HepG2 (cell line): ENCODE data around the gene HOXB2. TPM values are rescaled to one million over a fixed set of nuclear protein-coding genes. Genes with fewer than 3 reads are reported as not detected.

Experiments
- ATAC-seq: fragments of 200-7000 bp; cut with Tn5 transposase; 3 replicates; pipeline ENCODE4 v1.9.1; 2020; ENCODE audit warnings: mild to moderate bottlenecking, moderate library complexity
- BruUV-seq: library from RNA; stranded (reverse); fragments of 400-500 nt; replicated peaks from 2 replicates; lab custom pipeline; 2021; lab: Mats Ljungman, UMichigan
- CTCF ChIA-PET: fragments of 300-600 bp; formaldehyde crosslinking; extraction: SDS; loops from one replicate; lab custom pipeline; 2021; ENCODE audit warnings: low total read pairs, inconsistent platforms, low intra/inter-chr PET ratio; lab: Yijun Ruan, JAX
- POLR2A ChIA-PET: fragments of 350-600 bp; sonication (Branson Sonifier 250); formaldehyde crosslinking; loops from one replicate; lab custom pipeline; 2020; ENCODE audit warnings: antibody characterized with exemption, inconsistent platforms; lab: Yijun Ruan, JAX
- DNase-seq: peaks from one replicate; pipeline ENCODE4 v3.0.0-alpha.2; 2015; ENCODE audit warnings: low spot score
- FAIRE-seq: peaks from 3 replicates; lab custom pipeline; 2011; peaks lifted over from hg19 to GRCh38; lab: Jason Lieb, UNC
- H2AFZ ChIP-seq: one replicate; pipeline ENCODE4 v1.6.1; 2011; ENCODE audit warnings: low read length, inconsistent platforms
- H3K27ac ChIP-seq: fragments of 300-600 bp; 3 replicates; pipeline ENCODE4 v1.8.0; 2011; ENCODE audit warnings: mixed run types, mild to moderate bottlenecking, mixed read lengths, low read length, inconsistent platforms; ENCODE audit not compliant: insufficient read depth; ENCODE audit errors: extremely low read length
- H3K27me3 ChIP-seq, 2 experiments: fragments of 200-600 bp in 1 of 2; 2 replicates in 1 of 2; 3 replicates in 1 of 2; pipeline versions ENCODE4 v1.6.0 to v1.8.0; 2011; ENCODE audit warnings: low read length in 2 of 2, mild to moderate bottlenecking in 2 of 2, moderate library complexity in 2 of 2, inconsistent platforms in 1 of 2; ENCODE audit not compliant: insufficient read depth in 2 of 2, control insufficient read depth in 1 of 2
- H3K36me3 ChIP-seq, 2 experiments: fragments of 200-600 bp in 1 of 2; replicated peaks in 1 of 2; 2 replicates in 1 of 2; 3 replicates in 1 of 2; pipeline versions ENCODE4 v1.5.1 to v1.8.0; 2011; ENCODE audit warnings: low read length in 2 of 2, inconsistent platforms in 1 of 2; ENCODE audit not compliant: insufficient read depth in 2 of 2, control insufficient read depth in 1 of 2
- H3K4me1 ChIP-seq: 2 replicates; pipeline ENCODE4 v1.5.1; 2012; ENCODE audit warnings: low read length, inconsistent platforms; ENCODE audit not compliant: insufficient read depth
- H3K4me2 ChIP-seq: 2 replicates; pipeline ENCODE4 v1.6.0; 2011; ENCODE audit warnings: low read depth, low read length, inconsistent platforms
- H3K4me3 ChIP-seq, 3 experiments: fragments of 200-600 bp in 1 of 3; sonication (generic), shearing (Covaris generic) in 1 of 3; replicated peaks in 1 of 3; 2 replicates each; pipeline ENCODE4 v1.5.1; 2011 to 2016; ENCODE audit warnings: low read length in 3 of 3, inconsistent platforms in 2 of 3, low read depth in 2 of 3, mild to moderate bottlenecking in 2 of 3, control low read depth in 1 of 3, mixed read lengths in 1 of 3; ENCODE audit not compliant: insufficient read depth in 1 of 3
- H3K79me2 ChIP-seq: one replicate; pipeline ENCODE4 v1.6.1; 2011; ENCODE audit warnings: low read length, inconsistent platforms; ENCODE audit not compliant: insufficient read depth
- H3K9ac ChIP-seq: 2 replicates; pipeline ENCODE4 v1.6.0; 2011; ENCODE audit warnings: mild to moderate bottlenecking, low read depth, low read length, inconsistent platforms; ENCODE audit not compliant: insufficient read depth
- H3K9me3 ChIP-seq: 2 replicates; pipeline ENCODE4 v1.5.1; 2012; ENCODE audit warnings: mild to moderate bottlenecking, low read length
- H4K20me1 ChIP-seq: 2 replicates; pipeline ENCODE4 v1.6.0; 2011; ENCODE audit warnings: inconsistent platforms, mild to moderate bottlenecking, low read length, moderate library complexity; ENCODE audit not compliant: insufficient read depth
- HES4 ChIP-seq: sonication (generic); formaldehyde crosslinking; IDR thresholded peaks from 2 replicates; pipeline ENCODE4 v1.9.0; 2021; ENCODE audit warnings: mild to moderate bottlenecking, missing genetic modification reagents, borderline replicate concordance
- KAT8 ChIP-seq: IDR thresholded peaks from 2 replicates; pipeline ENCODE4 v1.6.1; 2016; ENCODE audit warnings: missing genetic modification reagents, missing compliant biosample characterization
- KDM1A ChIP-seq: IDR thresholded peaks from 2 replicates; pipeline ENCODE4 v1.6.1; 2016; ENCODE audit warnings: missing compliant biosample characterization
- RORA ChIP-seq: sonication (generic); formaldehyde crosslinking; IDR thresholded peaks from 2 replicates; pipeline ENCODE4 v1.5.0; 2020; ENCODE audit warnings: mild to moderate bottlenecking, missing genetic modification reagents, moderate library complexity
- ZNF317 ChIP-seq: sonication (generic); formaldehyde crosslinking; IDR thresholded peaks from 2 replicates; pipeline ENCODE4 v1.5.0; 2020; ENCODE audit warnings: mild to moderate bottlenecking, missing genetic modification reagents
- ZNF333 ChIP-seq: sonication (generic); formaldehyde crosslinking; IDR thresholded peaks from 2 replicates; pipeline ENCODE4 v1.4.0; 2020; ENCODE audit warnings: mild to moderate bottlenecking, missing genetic modification reagents, borderline replicate concordance
- ZNF879 ChIP-seq: sonication (generic); formaldehyde crosslinking; IDR thresholded peaks from 2 replicates; pipeline ENCODE4 v1.8.1; 2023; ENCODE audit warnings: missing genetic modification reagents
- WGBS: methylation state at CpG from one replicate; pipeline ENCODE4 v1.1.6; 2017; ENCODE audit warnings: low lambda C conversion rate; 5-methylcytosine and 5-hydroxymethylcytosine counted together
- in situ Hi-C: cut with HindIII; loops from 2 replicates; pipeline ENCODE4 v1.10.0; 2017; ENCODE audit warnings: low pct_unique_long_range_greater_than_20kb; ENCODE audit not compliant: extremely low pct_ligation_motif_present
- intact Hi-C: fragments of 100-400 bp; cut with micrococcal nuclease; formaldehyde crosslinking; loops from one replicate; pipeline ENCODE4 v1.10.0; 2022; ENCODE audit not compliant: unreplicated experiment
- polyA plus RNA-seq, 8 experiments: library from polyadenylated mRNA; depleted of rRNA in 3 of 8; stranded (reverse) in 7 of 8; unstranded in 1 of 8; fragments of >200 nt; fragmentation: Illumina TruSeq in 4 of 8; extraction: Trizol in 4 of 8; gene quantifications; 2 replicates each; pipeline versions ENCODE4 v1.2.1 to v1.2.3, GENCODE V29; 2011 to 2016; ENCODE audit warnings: low read depth in 4 of 8, missing spikeins in 1 of 8, mixed read lengths in 1 of 8; ENCODE audit not compliant: insufficient read depth in 1 of 8
- total RNA-seq, 5 experiments: library from RNA; depleted of rRNA; stranded (reverse); fragments of >200 nt; fragmentation: Illumina TruSeq; extraction: Trizol; gene quantifications; 2 replicates each; pipeline ENCODE4 v1.2.3, GENCODE V29; 2016; ENCODE audit warnings: low read depth in 1 of 5
- TF ChIP-seq, protein P1 (sequence below): sonication (generic); formaldehyde crosslinking; IDR thresholded peaks from 2 replicates; pipeline ENCODE4 v1.5.0; 2020; ENCODE audit warnings: mild to moderate bottlenecking, missing genetic modification reagents
- TF ChIP-seq, protein P2 (sequence below): sonication (generic); formaldehyde crosslinking; IDR thresholded peaks from 2 replicates; pipeline ENCODE4 v1.8.0; 2022; ENCODE audit warnings: missing genetic modification reagents, mild to moderate bottlenecking, moderate library complexity, borderline replicate concordance

HOXB2 gene
- total and polyA plus RNA-seq, 2 of the 13 experiments (the other 11 are each of a cell fraction or from before 2014, with no cell fraction given), result not detected

GRCh38 chr17:48540213-48540612 lies 4.7 kb downstream of the HOXB2 start:
- H3K79me2 ChIP-seq, result no peaks in the 10 kb centered on the region

More at GRCh38 chr17:48540213-48540612, 4.7 kb downstream of the HOXB2 start:
- CTCF ChIA-PET, result no interaction called here
- H3K36me3 ChIP-seq, result no peaks in the 10 kb centered on the region
- no peak overlapping the region for H3K9ac ChIP-seq
- no TSS peak for BruUV-seq
- ATAC-seq, result no peak
- no peaks in the 10 kb centered on the region for H4K20me1 ChIP-seq
- POLR2A ChIA-PET, result no interaction called here
- TF ChIP-seq ZNF333 (no peak), KAT8 (no peak), ZNF317 (CRISPR knock-in tag) (no peak), HES4 (CRISPR knock-in tag) (no peak), ZNF879 (CRISPR knock-in tag) (no peak), RORA (CRISPR knock-in tag) (no peak), KDM1A (no peak)
- TF ChIP-seq, protein P1, sequence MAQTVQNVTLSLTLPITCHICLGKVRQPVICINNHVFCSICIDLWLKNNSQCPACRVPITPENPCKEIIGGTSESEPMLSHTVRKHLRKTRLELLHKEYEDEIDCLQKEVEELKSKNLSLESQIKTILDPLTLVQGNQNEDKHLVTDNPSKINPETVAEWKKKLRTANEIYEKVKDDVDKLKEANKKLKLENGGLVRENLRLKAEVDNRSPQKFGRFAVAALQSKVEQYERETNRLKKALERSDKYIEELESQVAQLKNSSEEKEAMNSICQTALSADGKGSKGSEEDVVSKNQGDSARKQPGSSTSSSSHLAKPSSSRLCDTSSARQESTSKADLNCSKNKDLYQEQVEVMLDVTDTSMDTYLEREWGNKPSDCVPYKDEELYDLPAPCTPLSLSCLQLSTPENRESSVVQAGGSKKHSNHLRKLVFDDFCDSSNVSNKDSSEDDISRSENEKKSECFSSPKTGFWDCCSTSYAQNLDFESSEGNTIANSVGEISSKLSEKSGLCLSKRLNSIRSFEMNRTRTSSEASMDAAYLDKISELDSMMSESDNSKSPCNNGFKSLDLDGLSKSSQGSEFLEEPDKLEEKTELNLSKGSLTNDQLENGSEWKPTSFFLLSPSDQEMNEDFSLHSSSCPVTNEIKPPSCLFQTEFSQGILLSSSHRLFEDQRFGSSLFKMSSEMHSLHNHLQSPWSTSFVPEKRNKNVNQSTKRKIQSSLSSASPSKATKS (CRISPR knock-in tag), result no peak
- TF ChIP-seq, protein P2, sequence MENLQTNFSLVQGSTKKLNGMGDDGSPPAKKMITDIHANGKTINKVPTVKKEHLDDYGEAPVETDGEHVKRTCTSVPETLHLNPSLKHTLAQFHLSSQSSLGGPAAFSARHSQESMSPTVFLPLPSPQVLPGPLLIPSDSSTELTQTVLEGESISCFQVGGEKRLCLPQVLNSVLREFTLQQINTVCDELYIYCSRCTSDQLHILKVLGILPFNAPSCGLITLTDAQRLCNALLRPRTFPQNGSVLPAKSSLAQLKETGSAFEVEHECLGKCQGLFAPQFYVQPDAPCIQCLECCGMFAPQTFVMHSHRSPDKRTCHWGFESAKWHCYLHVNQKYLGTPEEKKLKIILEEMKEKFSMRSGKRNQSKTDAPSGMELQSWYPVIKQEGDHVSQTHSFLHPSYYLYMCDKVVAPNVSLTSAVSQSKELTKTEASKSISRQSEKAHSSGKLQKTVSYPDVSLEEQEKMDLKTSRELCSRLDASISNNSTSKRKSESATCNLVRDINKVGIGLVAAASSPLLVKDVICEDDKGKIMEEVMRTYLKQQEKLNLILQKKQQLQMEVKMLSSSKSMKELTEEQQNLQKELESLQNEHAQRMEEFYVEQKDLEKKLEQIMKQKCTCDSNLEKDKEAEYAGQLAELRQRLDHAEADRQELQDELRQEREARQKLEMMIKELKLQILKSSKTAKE, result no peak
- no peaks in the 10 kb centered on the region for H3K4me1 ChIP-seq
- no peak overlapping the region for H3K27ac ChIP-seq
- H3K4me2 ChIP-seq, result no peak overlapping the region
- WGBS, result 0% methylated on average over 1 of the region's 1 CpG
- intact Hi-C loops (no loop called here), in situ Hi-C loops (no loop called here)
- FAIRE-seq, result no peak
- peaks cover 4 to 65% of the 10 kb centered on the region in 2 experiments for H3K27me3 ChIP-seq
- H2AFZ ChIP-seq, result no peak overlapping the region
- DNase-seq, result no peak
- no peak overlapping the region for H3K4me3 ChIP-seq
- no peaks in the 10 kb centered on the region for H3K9me3 ChIP-seq
